HepG2 (cell line): ENCODE data around the gene TEAD1. TPM values are rescaled to one million over a fixed set of nuclear protein-coding genes. Genes with fewer than 3 reads are reported as not detected.

Experiments used
- ATAD3A ChIP-seq: sonication (generic); formaldehyde crosslinking; IDR thresholded peaks from 2 replicates; pipeline ENCODE4 v1.4.0; 2020; ENCODE audit warnings: missing genetic modification reagents
- ATF4 ChIP-seq, 2 experiments: fragments of 450-650 bp in 1 of 2; sonication (generic) in 1 of 2; formaldehyde crosslinking; IDR thresholded peaks; 2 replicates each; pipeline versions ENCODE4 v1.5.0 to v1.8.0; 2020 to 2022; ENCODE audit warnings: mild to moderate bottlenecking in 1 of 2, missing genetic modification reagents in 1 of 2
- CAMTA2 ChIP-seq: sonication (generic); formaldehyde crosslinking; IDR thresholded peaks from 2 replicates; pipeline ENCODE4 v1.4.0; 2020; ENCODE audit warnings: mild to moderate bottlenecking, missing genetic modification reagents, borderline replicate concordance
- CBFB ChIP-seq: sonication (generic); formaldehyde crosslinking; IDR thresholded peaks from 2 replicates; pipeline ENCODE4 v1.4.0; 2020; ENCODE audit warnings: missing genetic modification reagents
- CHCHD3 ChIP-seq: sonication (generic); formaldehyde crosslinking; IDR thresholded peaks from 2 replicates; pipeline ENCODE4 v1.8.0; 2022; ENCODE audit warnings: mild to moderate bottlenecking, missing genetic modification reagents, moderate library complexity
- DDIT3 ChIP-seq: sonication (generic); formaldehyde crosslinking; IDR thresholded peaks from 2 replicates; pipeline ENCODE4 v1.4.0; 2020; ENCODE audit warnings: mild to moderate bottlenecking, missing genetic modification reagents
- ERF ChIP-seq: IDR thresholded peaks from 2 replicates; pipeline ENCODE4 v1.6.1; 2018; ENCODE audit warnings: missing biosample characterization, missing genetic modification reagents
- GZF1 ChIP-seq: sonication (generic); formaldehyde crosslinking; IDR thresholded peaks from 2 replicates; pipeline ENCODE4 v1.5.1; 2020; ENCODE audit warnings: mild to moderate bottlenecking, missing genetic modification reagents
- HOXD1 ChIP-seq: sonication (generic); formaldehyde crosslinking; IDR thresholded peaks from 2 replicates; pipeline ENCODE4 v1.5.0; 2020; ENCODE audit warnings: missing genetic modification reagents
- IRX3 ChIP-seq: sonication (generic); formaldehyde crosslinking; IDR thresholded peaks from 2 replicates; pipeline ENCODE4 v1.8.1; 2023; ENCODE audit warnings: mild to moderate bottlenecking, low read depth, missing genetic modification reagents, borderline replicate concordance
- KAT2B ChIP-seq: fragments of 150-350 bp; IDR thresholded peaks from 2 replicates; pipeline ENCODE4 v1.6.1; 2014; ENCODE audit warnings: low read depth, low read length, borderline replicate concordance
- LBX2 ChIP-seq: sonication (generic); formaldehyde crosslinking; IDR thresholded peaks from 2 replicates; pipeline ENCODE4 v1.5.0; 2020; ENCODE audit warnings: missing genetic modification reagents, mild to moderate bottlenecking, borderline replicate concordance
- MIER3 ChIP-seq: IDR thresholded peaks from 2 replicates; pipeline ENCODE4 v1.6.1; 2016; ENCODE audit warnings: missing compliant biosample characterization, borderline replicate concordance
- NCOA5 ChIP-seq: sonication (generic); formaldehyde crosslinking; IDR thresholded peaks from 2 replicates; pipeline ENCODE4 v1.4.0; 2020; ENCODE audit warnings: missing genetic modification reagents
- NFIC ChIP-seq: IDR thresholded peaks from 2 replicates; pipeline ENCODE4 v1.6.1; 2012; ENCODE audit warnings: mild to moderate bottlenecking, low read length, inconsistent platforms
- NFKBIZ ChIP-seq: IDR thresholded peaks from 2 replicates; pipeline ENCODE4 v1.6.1; 2018; ENCODE audit warnings: missing genetic modification reagents, missing compliant biosample characterization
- RFXAP ChIP-seq: sonication (generic); formaldehyde crosslinking; IDR thresholded peaks from 2 replicates; pipeline ENCODE4 v1.4.0; 2020; ENCODE audit warnings: missing genetic modification reagents, borderline replicate concordance
- SRSF9 ChIP-seq: fragments of 200-400 bp; formaldehyde crosslinking; IDR thresholded peaks from 2 replicates; pipeline ENCODE4 v1.6.1; 2018; ENCODE audit warnings: borderline replicate concordance, mild to moderate bottlenecking, low read depth, low read length; ENCODE audit not compliant: insufficient read depth, poor library complexity, severe bottlenecking
- TARDBP ChIP-seq: sonication (generic); formaldehyde crosslinking; IDR thresholded peaks from 2 replicates; pipeline ENCODE4 v1.8.0; 2022; ENCODE audit warnings: mild to moderate bottlenecking, missing genetic modification reagents
- TCF7L2 ChIP-seq: IDR thresholded peaks from 2 replicates; pipeline ENCODE4 v1.6.1; 2011; ENCODE audit warnings: mild to moderate bottlenecking, low read depth, low read length, moderate library complexity
- ZBTB44 ChIP-seq: sonication (generic); formaldehyde crosslinking; IDR thresholded peaks from 2 replicates; pipeline ENCODE4 v1.4.0; 2020; ENCODE audit warnings: missing genetic modification reagents
- ZNF12 ChIP-seq: sonication (generic); formaldehyde crosslinking; IDR thresholded peaks from 2 replicates; pipeline ENCODE4 v1.5.0; 2020; ENCODE audit warnings: missing genetic modification reagents
- ZNF687 ChIP-seq: sonication (generic); formaldehyde crosslinking; IDR thresholded peaks from 2 replicates; pipeline ENCODE4 v1.5.1; 2020; ENCODE audit warnings: mild to moderate bottlenecking, missing genetic modification reagents, moderate library complexity
- polyA plus RNA-seq, 8 experiments: library from polyadenylated mRNA; depleted of rRNA in 3 of 8; stranded (reverse) in 7 of 8; unstranded in 1 of 8; fragments of >200 nt; fragmentation: Illumina TruSeq in 4 of 8; extraction: Trizol in 4 of 8; gene quantifications; 2 replicates each; pipeline versions ENCODE4 v1.2.1 to v1.2.3, GENCODE V29; 2011 to 2016; ENCODE audit warnings: low read depth in 4 of 8, missing spikeins in 1 of 8, mixed read lengths in 1 of 8; ENCODE audit not compliant: insufficient read depth in 1 of 8
- total RNA-seq, 5 experiments: library from RNA; depleted of rRNA; stranded (reverse); fragments of >200 nt; fragmentation: Illumina TruSeq; extraction: Trizol; gene quantifications; 2 replicates each; pipeline ENCODE4 v1.2.3, GENCODE V29; 2016; ENCODE audit warnings: low read depth in 1 of 5

The TEAD1 gene
- total and polyA plus RNA-seq, 2 of the 13 experiments (the other 11 are each of a cell fraction or from before 2014, with no cell fraction given): 20.1 to 30.5 TPM

- TF ChIP-seq ZNF687 (CRISPR knock-in tag): peak; percentile 88
- peak; percentile 18; the same call in 1 of the 2 replicates for TF ChIP-seq ZNF12 (CRISPR knock-in tag)
- no peak for TF ChIP-seq TCF7L2
- no peak for TF ChIP-seq NCOA5
- TF ChIP-seq NFKBIZ (CRISPR knock-in tag): no peak
- TF ChIP-seq CHCHD3 (CRISPR knock-in tag): no peak
- TF ChIP-seq NFIC: no peak
- TF ChIP-seq ERF: peak; percentile 74
- no peak for TF ChIP-seq ATAD3A (CRISPR knock-in tag)
- TF ChIP-seq ATF4 (CRISPR knock-in tag; IDR thresholded peaks at IDR 0.05): no peak
- no peak for TF ChIP-seq CBFB (CRISPR knock-in tag)
- TF ChIP-seq GZF1 (CRISPR knock-in tag): no peak
- no peak for TF ChIP-seq IRX3
- TF ChIP-seq SRSF9: no peak
- no peak for TF ChIP-seq ZBTB44 (CRISPR knock-in tag)
- no peak for TF ChIP-seq DDIT3 (CRISPR knock-in tag)
- TF ChIP-seq CAMTA2 (CRISPR knock-in tag): no peak
- TF ChIP-seq TARDBP: peak; percentile 74; the same call in 1 of the 2 replicates
- TF ChIP-seq MIER3 (CRISPR knock-in tag): peak; percentile 65; the same call in 1 of the 2 replicates
- no peak for TF ChIP-seq HOXD1 (CRISPR knock-in tag)
- no peak for TF ChIP-seq LBX2 (CRISPR knock-in tag)
- TF ChIP-seq KAT2B: no peak
- TF ChIP-seq RFXAP (CRISPR knock-in tag): no peak
Observed at GRCh38 chr11:12692229-12693075, 18.2 kb downstream of the TEAD1 start (continued).
